NB4 (cell line): ENCODE measurements around the gene PHF20.

Source experiments
- MAX ChIP-seq: IDR thresholded peaks from 2 replicates; pipeline ENCODE4 v1.6.1; 2011; ENCODE audit warnings: low read depth, low read length
- POLR2A ChIP-seq: IDR thresholded peaks from 2 replicates; pipeline ENCODE4 v1.6.1; 2011; ENCODE audit warnings: mild to moderate bottlenecking; ENCODE audit not compliant: insufficient read length; ENCODE audit errors: extremely low read depth
- TF ChIP-seq, protein P1 (sequence below): IDR thresholded peaks from one replicate; pipeline ENCODE4 v1.5.1; 2012; ENCODE audit warnings: low read depth, low read length

DNA sequence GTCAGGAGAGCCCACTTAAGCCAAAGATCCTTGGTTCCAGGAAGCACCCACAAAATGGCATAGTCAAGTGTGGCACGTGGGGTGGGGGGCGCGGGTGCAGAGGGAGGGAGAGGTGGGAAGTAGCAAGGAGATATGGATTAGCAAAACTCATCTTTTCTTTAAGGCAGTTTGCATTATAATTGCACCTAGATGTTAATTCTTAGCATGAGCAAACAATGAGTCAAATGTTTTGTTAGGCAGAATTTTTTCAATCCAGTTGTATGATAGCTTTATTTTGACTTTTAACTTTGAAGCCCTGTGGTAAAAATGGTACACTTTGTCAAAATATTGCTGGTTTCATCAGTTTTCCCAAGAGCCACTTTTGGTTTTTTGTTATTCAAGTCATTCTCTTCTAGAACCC, 167.4 kb downstream of the PHF20 start:
- TF ChIP-seq POLR2A = no peak
- TF ChIP-seq, protein P1, sequence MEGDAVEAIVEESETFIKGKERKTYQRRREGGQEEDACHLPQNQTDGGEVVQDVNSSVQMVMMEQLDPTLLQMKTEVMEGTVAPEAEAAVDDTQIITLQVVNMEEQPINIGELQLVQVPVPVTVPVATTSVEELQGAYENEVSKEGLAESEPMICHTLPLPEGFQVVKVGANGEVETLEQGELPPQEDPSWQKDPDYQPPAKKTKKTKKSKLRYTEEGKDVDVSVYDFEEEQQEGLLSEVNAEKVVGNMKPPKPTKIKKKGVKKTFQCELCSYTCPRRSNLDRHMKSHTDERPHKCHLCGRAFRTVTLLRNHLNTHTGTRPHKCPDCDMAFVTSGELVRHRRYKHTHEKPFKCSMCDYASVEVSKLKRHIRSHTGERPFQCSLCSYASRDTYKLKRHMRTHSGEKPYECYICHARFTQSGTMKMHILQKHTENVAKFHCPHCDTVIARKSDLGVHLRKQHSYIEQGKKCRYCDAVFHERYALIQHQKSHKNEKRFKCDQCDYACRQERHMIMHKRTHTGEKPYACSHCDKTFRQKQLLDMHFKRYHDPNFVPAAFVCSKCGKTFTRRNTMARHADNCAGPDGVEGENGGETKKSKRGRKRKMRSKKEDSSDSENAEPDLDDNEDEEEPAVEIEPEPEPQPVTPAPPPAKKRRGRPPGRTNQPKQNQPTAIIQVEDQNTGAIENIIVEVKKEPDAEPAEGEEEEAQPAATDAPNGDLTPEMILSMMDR = no peak
- no peak for TF ChIP-seq MAX
